ENCODE measurements around the gene RASA2. TPM values are rescaled to one million over a fixed set of nuclear protein-coding genes. Genes with fewer than 3 reads are reported as not detected.

Gene RASA2
- total RNA-seq, 1 experiment from 2014 or later: 14.5 TPM

DNA sequence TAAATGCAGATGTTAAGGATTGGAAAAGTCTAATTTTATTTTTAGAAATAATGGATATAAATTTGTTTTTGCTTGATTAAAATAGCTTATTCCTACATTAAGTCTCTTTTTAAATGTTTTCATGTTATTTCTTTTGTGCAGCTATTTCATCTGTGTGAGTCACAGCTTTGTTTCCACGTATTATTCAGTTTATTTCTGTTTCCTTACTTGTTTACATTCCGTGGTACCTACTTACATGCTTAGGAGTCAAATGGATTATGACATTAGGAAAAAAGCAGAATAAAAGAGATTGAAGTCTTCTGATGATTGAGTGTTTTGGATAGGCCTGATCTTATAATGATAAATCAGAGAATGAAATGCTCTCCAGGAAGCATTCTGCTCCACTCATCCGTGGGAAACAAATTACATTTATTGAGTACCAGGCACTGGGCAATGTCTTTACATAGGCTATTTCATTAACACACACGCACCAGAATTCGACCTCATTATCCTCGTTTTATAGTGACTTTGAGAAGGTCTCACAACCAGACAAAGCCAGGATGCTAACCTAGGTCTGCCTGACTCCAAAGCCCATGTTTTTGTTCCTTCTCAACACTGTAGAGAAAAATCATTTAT, 38.1 kb upstream of the RASA2 start:
- ATAC-seq: no peak
- H3K4me1 ChIP-seq (ENCODE audit: control insufficient read depth, insufficient read depth, low read length): no peaks in the 10 kb centered on the region
- CTCF ChIA-PET: interaction anchor here (0.6 to 1.2 kb wide), 2 partner anchors 84 to 137 kb away, joined by 3 to 15 read pairs; no protein-coding TSS in a partner anchor
- POLR2A ChIA-PET: no interaction called here
- no peaks in the 10 kb centered on the region for H3K9me3 ChIP-seq (ENCODE audit: control insufficient read depth, insufficient read depth, low read depth, low read length)
- peaks cover 3% of the 10 kb centered on the region; the same call in 1 of the 2 replicates for H3K36me3 ChIP-seq (ENCODE audit: control insufficient read depth, insufficient read depth, low read length)
- TF ChIP-seq SIN3A (IDR thresholded peaks at IDR 0.05; ENCODE audit: borderline replicate concordance, insufficient read depth, low read depth, low read length): no peak
- TF ChIP-seq, protein P1, sequence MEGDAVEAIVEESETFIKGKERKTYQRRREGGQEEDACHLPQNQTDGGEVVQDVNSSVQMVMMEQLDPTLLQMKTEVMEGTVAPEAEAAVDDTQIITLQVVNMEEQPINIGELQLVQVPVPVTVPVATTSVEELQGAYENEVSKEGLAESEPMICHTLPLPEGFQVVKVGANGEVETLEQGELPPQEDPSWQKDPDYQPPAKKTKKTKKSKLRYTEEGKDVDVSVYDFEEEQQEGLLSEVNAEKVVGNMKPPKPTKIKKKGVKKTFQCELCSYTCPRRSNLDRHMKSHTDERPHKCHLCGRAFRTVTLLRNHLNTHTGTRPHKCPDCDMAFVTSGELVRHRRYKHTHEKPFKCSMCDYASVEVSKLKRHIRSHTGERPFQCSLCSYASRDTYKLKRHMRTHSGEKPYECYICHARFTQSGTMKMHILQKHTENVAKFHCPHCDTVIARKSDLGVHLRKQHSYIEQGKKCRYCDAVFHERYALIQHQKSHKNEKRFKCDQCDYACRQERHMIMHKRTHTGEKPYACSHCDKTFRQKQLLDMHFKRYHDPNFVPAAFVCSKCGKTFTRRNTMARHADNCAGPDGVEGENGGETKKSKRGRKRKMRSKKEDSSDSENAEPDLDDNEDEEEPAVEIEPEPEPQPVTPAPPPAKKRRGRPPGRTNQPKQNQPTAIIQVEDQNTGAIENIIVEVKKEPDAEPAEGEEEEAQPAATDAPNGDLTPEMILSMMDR (IDR thresholded peaks at IDR 0.05): no peak
- no peak for TF ChIP-seq POLR2AphosphoS5 (IDR thresholded peaks at IDR 0.05; ENCODE audit: low read depth, low read length)
- TF ChIP-seq, protein P2, sequence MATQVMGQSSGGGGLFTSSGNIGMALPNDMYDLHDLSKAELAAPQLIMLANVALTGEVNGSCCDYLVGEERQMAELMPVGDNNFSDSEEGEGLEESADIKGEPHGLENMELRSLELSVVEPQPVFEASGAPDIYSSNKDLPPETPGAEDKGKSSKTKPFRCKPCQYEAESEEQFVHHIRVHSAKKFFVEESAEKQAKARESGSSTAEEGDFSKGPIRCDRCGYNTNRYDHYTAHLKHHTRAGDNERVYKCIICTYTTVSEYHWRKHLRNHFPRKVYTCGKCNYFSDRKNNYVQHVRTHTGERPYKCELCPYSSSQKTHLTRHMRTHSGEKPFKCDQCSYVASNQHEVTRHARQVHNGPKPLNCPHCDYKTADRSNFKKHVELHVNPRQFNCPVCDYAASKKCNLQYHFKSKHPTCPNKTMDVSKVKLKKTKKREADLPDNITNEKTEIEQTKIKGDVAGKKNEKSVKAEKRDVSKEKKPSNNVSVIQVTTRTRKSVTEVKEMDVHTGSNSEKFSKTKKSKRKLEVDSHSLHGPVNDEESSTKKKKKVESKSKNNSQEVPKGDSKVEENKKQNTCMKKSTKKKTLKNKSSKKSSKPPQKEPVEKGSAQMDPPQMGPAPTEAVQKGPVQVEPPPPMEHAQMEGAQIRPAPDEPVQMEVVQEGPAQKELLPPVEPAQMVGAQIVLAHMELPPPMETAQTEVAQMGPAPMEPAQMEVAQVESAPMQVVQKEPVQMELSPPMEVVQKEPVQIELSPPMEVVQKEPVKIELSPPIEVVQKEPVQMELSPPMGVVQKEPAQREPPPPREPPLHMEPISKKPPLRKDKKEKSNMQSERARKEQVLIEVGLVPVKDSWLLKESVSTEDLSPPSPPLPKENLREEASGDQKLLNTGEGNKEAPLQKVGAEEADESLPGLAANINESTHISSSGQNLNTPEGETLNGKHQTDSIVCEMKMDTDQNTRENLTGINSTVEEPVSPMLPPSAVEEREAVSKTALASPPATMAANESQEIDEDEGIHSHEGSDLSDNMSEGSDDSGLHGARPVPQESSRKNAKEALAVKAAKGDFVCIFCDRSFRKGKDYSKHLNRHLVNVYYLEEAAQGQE (IDR thresholded peaks at IDR 0.05; ENCODE audit: insufficient read depth in 1 of 2, low read depth in 2 of 2, low read length in 1 of 2): no peak
- no peak for TF ChIP-seq TCF7L2 (IDR thresholded peaks at IDR 0.05; ENCODE audit: low read depth, low read length)
- no peak overlapping the region for H3K27ac ChIP-seq (ENCODE audit: low read length)
- no peaks in the 10 kb centered on the region for H3K27me3 ChIP-seq (ENCODE audit: control insufficient read depth, insufficient read depth, low read length)
- no TSS peak for BruUV-seq (replicated peaks)
- H3K4me3 ChIP-seq (ENCODE audit: low read depth in 2 of 2, low read length in 2 of 2): no peak overlapping the region
- intact Hi-C loops (cut with micrococcal nuclease; ENCODE audit: unreplicated experiment) (no loop called here), in situ Hi-C loops (cut with HindIII; ENCODE audit: low pct_unique_long_range_greater_than_20kb, low sequenced_read_pairs) (no loop called here)
- no peak for DNase-seq (ENCODE audit: low read depth, low spot score)

DNA sequence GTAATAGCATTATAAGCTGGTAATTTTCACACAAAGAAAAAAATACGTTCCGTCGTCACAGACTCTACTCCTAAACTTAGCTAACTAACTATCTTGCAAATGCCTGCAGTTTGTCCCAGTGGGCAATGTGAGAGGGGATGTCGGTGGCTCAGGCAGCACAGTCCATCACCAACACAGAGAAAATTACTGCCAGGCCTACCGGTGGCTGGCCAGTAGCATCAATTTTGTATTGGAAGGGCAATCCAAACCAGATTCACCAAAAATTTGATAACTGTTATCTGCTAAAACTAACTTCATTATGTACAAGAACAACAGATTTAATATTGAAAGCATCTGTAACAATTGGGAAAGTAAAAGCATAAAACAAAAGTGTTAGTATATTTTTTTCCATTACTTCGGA, 37.4 kb upstream of the RASA2 start:
- TF ChIP-seq POLR2AphosphoS5 (IDR thresholded peaks at IDR 0.05; ENCODE audit: low read depth, low read length) (no peak), TCF7L2 (IDR thresholded peaks at IDR 0.05; ENCODE audit: low read depth, low read length) (no peak), SIN3A (IDR thresholded peaks at IDR 0.05; ENCODE audit: borderline replicate concordance, insufficient read depth, low read depth, low read length) (no peak)
- TF ChIP-seq, protein P2 (IDR thresholded peaks at IDR 0.05; ENCODE audit: insufficient read depth in 1 of 2, low read depth in 2 of 2, low read length in 1 of 2): no peak
- TF ChIP-seq, protein P1 (IDR thresholded peaks at IDR 0.05): no peak
- DNase-seq (ENCODE audit: low read depth, low spot score): no peak
- intact Hi-C loops (cut with micrococcal nuclease; ENCODE audit: unreplicated experiment) (no loop called here), in situ Hi-C loops (cut with HindIII; ENCODE audit: low pct_unique_long_range_greater_than_20kb, low sequenced_read_pairs) (no loop called here)
- no peak overlapping the region for H3K27ac ChIP-seq (ENCODE audit: low read length)
- no TSS peak for BruUV-seq (replicated peaks)
- ChIA-PET POLR2A (no interaction called here), CTCF (interaction anchor here (0.6 to 1.2 kb wide), 2 partner anchors 85 to 137 kb away, joined by 3 to 15 read pairs; no protein-coding TSS in a partner anchor)
- H3K27me3 ChIP-seq (ENCODE audit: control insufficient read depth, insufficient read depth, low read length): no peaks in the 10 kb centered on the region
- H3K4me3 ChIP-seq (ENCODE audit: low read depth in 2 of 2, low read length in 2 of 2): no peak overlapping the region
- no peaks in the 10 kb centered on the region for H3K4me1 ChIP-seq (ENCODE audit: control insufficient read depth, insufficient read depth, low read length)
- ATAC-seq: no peak
- no peaks in the 10 kb centered on the region for H3K9me3 ChIP-seq (ENCODE audit: control insufficient read depth, insufficient read depth, low read depth, low read length)
- peaks cover 3% of the 10 kb centered on the region; the same call in 1 of the 2 replicates for H3K36me3 ChIP-seq (ENCODE audit: control insufficient read depth, insufficient read depth, low read length)
